Neural cell (in vitro differentiated cells): Measurements from ENCODE around the gene UBAP1.

Experiments
- CTCF ChIP-seq: fragments of 450-650 bp; IDR thresholded peaks from 2 replicates; pipeline ENCODE4 v1.5.1; 2014; ENCODE audit warnings: antibody characterized with exemption, mild to moderate bottlenecking, moderate library complexity; ENCODE audit not compliant: poor library complexity, severe bottlenecking
- EP300 ChIP-seq: fragments of 450-650 bp; conservative IDR thresholded peaks from 2 replicates; pipeline ENCODE4 v1.6.1; 2014; ENCODE audit warnings: antibody characterized with exemption, mild to moderate bottlenecking, moderate library complexity; ENCODE audit not compliant: poor library complexity, severe bottlenecking
- EZH2 ChIP-seq: fragments of 200-600, 300-800 bp; shearing (Covaris generic), sonication (generic); IDR thresholded peaks from 2 replicates; pipeline ENCODE4 v1.6.1; 2014; ENCODE audit warnings: antibody characterized with exemption, low read length, borderline replicate concordance, mild to moderate bottlenecking; ENCODE audit not compliant: insufficient read depth, poor library complexity, severe bottlenecking
- POLR2AphosphoS5 ChIP-seq: IDR thresholded peaks from 2 replicates; pipeline ENCODE4 v1.6.1; 2012
- RAD21 ChIP-seq: fragments of 450-650 bp; conservative IDR thresholded peaks from 2 replicates; pipeline ENCODE4 v1.6.1; 2014; ENCODE audit warnings: antibody characterized with exemption, mild to moderate bottlenecking, moderate library complexity
- REST ChIP-seq: IDR thresholded peaks from 2 replicates; pipeline ENCODE4 v1.6.1; 2012; ENCODE audit warnings: borderline replicate concordance
- SMC3 ChIP-seq: fragments of 450-650 bp; conservative IDR thresholded peaks from 2 replicates; pipeline ENCODE4 v1.6.1; 2014; ENCODE audit warnings: antibody characterized with exemption, mild to moderate bottlenecking, moderate library complexity; ENCODE audit not compliant: poor library complexity
- TAF1 ChIP-seq: IDR thresholded peaks from 2 replicates; pipeline ENCODE4 v1.6.1; 2012; ENCODE audit warnings: low read depth

DNA sequence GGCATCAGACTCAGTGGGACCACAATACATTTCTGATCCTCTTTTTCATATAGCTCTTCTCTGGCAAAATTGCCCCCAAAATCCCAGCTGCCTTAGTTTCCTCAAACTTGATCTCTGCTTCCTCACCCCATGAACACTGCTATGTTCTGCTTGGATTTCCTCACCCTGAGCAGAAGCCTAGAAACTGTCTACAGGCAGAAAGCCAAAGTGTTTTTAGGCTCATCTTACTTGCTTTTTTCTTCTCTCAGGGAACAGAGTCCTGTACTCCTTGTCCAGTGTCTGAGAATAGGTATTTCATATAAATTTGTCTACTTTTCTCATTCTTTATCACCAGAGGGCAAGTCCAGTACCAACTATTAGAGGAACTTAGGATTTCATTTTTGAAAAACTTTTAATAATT is 21.5 kb upstream of the UBAP1 start:
- TF ChIP-seq CTCF: no peak
- no peak for TF ChIP-seq TAF1
- no peak for TF ChIP-seq POLR2AphosphoS5
- TF ChIP-seq RAD21: no peak
- no peak for TF ChIP-seq SMC3
- no peak for TF ChIP-seq EZH2
- TF ChIP-seq EP300: no peak
- TF ChIP-seq REST: no peak
